KBM-7 (cell line): Measurements from ENCODE around the gene CILP2.

ENCODE experiments used
- DNase-seq: peaks from one replicate; pipeline ENCODE4 v3.0.0-alpha.2; 2015
- in situ Hi-C: fragments of 300-500 bp; cut with MboI; formaldehyde crosslinking; loops from 2 replicates; pipeline ENCODE4 v1.14.3; 2020; ENCODE audit warnings: low sequenced_read_pairs, low pct_unique_long_range_greater_than_20kb, mixed read lengths

The CILP2 gene

DNA sequence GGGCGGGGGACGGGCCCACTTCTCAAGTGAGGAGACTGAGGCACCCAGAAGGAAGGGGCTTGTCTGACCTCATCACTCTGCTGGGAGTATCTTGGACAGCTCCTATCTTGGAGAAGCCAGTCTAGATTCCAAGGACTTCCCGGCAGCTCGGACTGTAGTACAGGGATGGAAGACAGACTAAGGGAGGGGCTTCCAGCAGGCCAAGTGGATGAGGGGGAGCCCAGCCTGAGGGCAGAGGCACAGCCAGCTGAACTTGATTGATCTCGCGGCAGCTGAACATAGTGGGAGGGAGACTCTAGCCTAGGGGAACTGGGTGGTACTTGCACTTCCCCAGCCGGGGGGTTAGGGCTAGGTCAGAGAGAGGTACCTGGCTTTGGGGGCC, 711 bp downstream of the CILP2 start:
- in situ Hi-C loops = loop anchor here (10.0 to 25.0 kb wide), 2 partner anchors 106 to 399 kb away; partner anchors contain the start of gene GMIP
- no peak for DNase-seq

DNA sequence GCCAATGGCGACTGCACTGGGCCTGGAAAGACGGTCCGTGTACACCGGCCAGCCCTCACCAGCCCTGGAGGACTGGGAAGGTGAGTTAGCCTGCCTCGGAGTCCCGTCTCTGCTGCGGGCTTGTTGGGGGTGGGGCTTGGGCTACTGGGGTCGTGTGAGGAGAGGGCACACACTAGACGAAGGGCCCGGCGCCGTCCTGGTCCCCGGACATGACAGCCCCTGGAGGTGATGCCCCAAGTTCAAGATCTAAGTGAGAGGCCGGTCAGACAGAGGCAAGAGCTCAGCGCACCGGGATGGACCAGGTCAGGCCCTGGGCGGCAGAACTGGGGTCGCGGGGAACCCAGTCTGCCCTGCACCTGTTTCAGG, 1.6 kb downstream of the CILP2 start:
- in situ Hi-C loops = loop anchor here (10.0 to 25.0 kb wide), 2 partner anchors 105 to 398 kb away; partner anchors contain the start of gene GMIP
- DNase-seq = no peak

GRCh38 chr19:19540064-19540714, 2.1 kb downstream of the CILP2 start:
- DNase-seq = no peak
- in situ Hi-C loops = loop anchor here (25.0 kb wide), 1 partner anchor 397 kb away; no protein-coding TSS in a partner anchor

GRCh38 chr19:19540715-19541515, 2.9 kb downstream of the CILP2 start:
- in situ Hi-C loops = loop anchor here (25.0 kb wide), 1 partner anchor 396 kb away; no protein-coding TSS in a partner anchor
- DNase-seq = no peak

DNA sequence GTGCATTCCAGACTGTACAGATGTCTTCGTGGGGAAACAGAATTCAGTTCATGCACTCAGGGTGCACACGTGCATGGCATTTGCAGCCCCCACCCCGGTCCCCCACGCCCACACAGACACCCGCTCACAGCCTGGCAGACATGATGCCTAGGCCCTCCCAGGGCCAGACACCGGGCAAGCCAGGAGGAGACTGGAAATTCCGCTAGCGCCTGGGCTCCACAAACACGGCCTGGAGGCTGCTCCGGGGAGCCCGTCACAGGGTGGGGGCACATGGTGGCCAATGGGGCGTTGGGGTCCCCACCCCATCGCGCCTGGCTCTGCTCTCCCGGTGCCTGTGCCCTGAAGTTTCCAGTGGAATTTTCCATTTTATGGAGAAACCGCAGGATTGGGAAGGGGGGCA, 3.6 kb downstream of the CILP2 start:
- in situ Hi-C loops = loop anchor here (25.0 kb wide), 1 partner anchor 396 kb away; no protein-coding TSS in a partner anchor
- no peak for DNase-seq

DNA sequence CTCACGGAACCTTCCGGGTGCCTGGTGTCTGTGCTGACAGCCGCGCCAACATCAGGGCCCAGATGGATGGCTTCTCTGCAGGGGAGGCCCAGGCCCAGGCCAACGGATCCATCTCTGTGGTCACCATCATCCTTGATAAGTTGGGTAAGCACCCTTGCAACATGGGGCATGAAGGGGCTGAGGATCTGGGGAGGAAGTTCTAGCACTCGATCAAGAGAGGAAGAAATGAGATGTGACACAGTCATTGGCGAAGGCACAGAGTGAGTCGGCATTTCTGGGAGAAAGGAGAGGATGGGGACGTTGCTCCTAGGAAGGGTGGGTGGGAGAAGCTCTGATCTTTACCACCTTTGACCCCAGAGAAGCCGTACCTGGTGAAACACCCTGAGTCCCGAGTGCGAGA, 4.4 kb downstream of the CILP2 start:
- in situ Hi-C loops = loop anchor here (25.0 kb wide), 1 partner anchor 395 kb away; no protein-coding TSS in a partner anchor
- no peak for DNase-seq

DNA sequence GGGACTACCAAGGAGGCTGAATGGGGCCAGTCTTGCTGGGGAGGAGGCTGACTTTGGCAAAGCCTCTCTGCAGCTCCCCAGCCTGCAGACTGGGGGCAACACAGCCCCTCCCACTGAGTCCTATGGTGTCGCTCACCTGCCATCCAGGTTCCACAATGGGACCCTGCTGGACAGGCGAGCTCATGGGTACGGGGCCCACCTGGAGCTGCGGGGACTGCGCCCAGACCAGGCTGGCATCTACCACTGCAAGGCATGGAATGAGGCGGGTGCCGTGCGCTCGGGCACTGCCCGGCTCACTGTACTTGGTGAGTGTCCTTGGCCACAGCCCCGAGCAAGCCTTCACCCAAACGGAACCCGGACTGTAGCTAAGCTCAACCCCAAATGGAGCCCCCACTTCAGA, 5.0 kb downstream of the CILP2 start:
- no peak for DNase-seq
- in situ Hi-C loops = loop anchor here (25.0 kb wide), 1 partner anchor 394 kb away; no protein-coding TSS in a partner anchor

DNA sequence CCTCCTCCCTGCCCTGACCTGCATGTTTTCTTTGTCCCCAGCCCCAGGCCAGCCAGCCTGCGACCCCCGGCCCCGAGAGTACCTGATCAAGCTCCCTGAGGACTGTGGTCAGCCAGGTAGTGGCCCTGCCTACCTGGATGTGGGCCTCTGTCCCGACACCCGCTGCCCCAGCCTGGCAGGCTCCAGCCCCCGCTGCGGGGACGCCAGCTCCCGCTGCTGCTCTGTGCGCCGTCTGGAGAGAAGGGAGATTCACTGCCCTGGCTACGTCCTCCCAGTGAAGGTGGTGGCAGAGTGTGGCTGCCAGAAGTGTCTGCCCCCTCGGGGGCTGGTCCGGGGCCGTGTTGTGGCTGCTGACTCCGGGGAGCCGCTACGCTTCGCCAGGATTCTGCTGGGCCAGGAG, 5.6 kb downstream of the CILP2 start:
- in situ Hi-C loops = loop anchor here (25.0 kb wide), 1 partner anchor 394 kb away; no protein-coding TSS in a partner anchor
- no peak for DNase-seq

GRCh38 chr19:19544257-19544953, 6.3 kb downstream of the CILP2 start:
- in situ Hi-C loops = loop anchor here (25.0 kb wide), 1 partner anchor 393 kb away; no protein-coding TSS in a partner anchor

DNA sequence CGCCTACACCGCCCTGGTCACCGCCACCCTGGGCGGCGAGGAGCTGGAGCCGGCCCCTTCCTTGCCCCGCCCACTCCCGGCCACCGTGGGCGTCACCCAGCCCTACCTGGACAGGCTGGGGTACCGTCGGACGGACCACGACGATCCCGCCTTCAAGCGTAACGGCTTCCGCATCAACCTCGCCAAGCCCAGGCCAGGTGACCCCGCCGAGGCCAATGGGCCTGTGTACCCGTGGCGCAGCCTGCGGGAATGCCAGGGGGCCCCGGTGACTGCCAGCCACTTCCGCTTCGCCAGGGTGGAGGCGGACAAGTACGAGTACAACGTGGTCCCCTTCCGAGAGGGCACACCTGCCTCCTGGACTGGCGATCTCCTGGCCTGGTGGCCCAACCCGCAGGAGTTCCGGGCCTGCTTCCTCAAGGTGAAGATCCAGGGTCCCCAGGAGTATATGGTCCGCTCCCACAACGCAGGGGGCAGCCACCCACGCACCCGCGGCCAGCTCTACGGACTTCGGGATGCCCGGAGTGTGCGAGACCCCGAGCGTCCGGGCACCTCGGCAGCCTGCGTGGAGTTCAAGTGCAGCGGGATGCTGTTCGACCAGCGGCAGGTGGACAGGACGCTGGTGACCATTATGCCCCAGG, 7.0 kb downstream of the CILP2 start:
- in situ Hi-C loops = loop anchor here (25.0 kb wide), 1 partner anchor 392 kb away; no protein-coding TSS in a partner anchor
- no peak for DNase-seq

More at GRCh38 chr19:19544257-19544953, 6.3 kb downstream of the CILP2 start:
- DNase-seq = no peak

GRCh38 chr19:19545707-19546106, 7.6 kb downstream of the CILP2 start:
- in situ Hi-C loops = loop anchor here (25.0 kb wide), 1 partner anchor 392 kb away; no protein-coding TSS in a partner anchor
- DNase-seq = no peak

DNA sequence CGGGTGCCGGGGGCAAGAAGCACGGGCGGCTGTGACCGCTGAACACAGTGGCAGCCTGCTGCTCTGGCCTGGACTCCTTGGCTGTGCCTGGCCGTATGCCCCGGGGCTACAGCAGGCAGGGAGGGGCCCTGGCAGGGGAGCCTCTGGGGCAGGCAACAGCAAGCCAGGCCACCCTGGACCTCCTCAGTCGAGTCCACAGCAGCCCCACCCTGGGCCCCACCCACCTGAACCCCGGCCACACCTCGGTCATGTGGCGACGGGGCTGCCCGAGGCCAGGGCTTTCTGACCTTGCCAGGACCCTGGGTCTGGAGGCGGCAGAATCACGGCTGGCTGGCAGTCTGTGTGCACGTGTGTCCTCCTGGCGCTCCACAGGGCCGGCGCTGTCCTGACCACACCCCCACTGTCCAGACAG, 8.7 kb downstream of the CILP2 start:
- no peak for DNase-seq
- in situ Hi-C loops = loop anchor here (25.0 kb wide), 1 partner anchor 391 kb away; no protein-coding TSS in a partner anchor

DNA sequence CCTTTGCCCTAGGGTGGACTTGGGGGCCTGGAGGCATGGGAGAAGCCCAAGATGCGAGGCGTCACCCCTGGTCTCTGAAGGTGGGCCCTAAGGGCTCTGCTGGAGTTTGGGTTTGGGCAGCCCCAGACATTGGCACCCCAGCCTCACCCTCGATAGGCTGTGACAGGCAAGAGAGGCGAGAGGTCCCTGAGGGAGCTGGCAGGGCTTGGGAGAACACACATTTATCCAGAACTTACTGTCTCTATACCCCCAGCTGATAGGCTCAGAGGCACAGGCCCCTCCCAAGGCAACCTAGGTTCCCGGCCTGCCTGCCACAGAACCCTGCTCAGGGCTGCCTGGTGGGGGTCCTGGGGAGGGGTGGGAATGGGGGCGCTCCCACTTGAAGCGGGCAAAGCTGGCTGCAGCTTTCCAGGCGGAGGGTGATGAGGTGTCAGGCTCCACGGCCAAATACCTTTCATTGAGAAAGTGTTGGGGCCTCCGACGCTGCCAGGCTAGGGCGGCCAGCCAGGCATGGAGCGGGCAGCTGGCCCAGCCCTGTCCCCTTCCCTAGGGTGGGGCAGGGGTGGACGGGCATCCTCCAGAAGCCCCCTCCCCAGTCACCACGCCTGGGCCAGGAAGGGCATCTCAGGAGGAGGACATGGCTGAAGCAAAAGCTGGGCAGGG, 9.7 kb downstream of the CILP2 start:
- in situ Hi-C loops = loop anchor here (25.0 kb wide), 1 partner anchor 389 kb away; no protein-coding TSS in a partner anchor
- DNase-seq = no peak

GRCh38 chr19:19548915-19549759, 11.1 kb downstream of the CILP2 start:
- in situ Hi-C loops = loop anchor here (25.0 kb wide), 1 partner anchor 388 kb away; no protein-coding TSS in a partner anchor
- DNase-seq = no peak

DNA sequence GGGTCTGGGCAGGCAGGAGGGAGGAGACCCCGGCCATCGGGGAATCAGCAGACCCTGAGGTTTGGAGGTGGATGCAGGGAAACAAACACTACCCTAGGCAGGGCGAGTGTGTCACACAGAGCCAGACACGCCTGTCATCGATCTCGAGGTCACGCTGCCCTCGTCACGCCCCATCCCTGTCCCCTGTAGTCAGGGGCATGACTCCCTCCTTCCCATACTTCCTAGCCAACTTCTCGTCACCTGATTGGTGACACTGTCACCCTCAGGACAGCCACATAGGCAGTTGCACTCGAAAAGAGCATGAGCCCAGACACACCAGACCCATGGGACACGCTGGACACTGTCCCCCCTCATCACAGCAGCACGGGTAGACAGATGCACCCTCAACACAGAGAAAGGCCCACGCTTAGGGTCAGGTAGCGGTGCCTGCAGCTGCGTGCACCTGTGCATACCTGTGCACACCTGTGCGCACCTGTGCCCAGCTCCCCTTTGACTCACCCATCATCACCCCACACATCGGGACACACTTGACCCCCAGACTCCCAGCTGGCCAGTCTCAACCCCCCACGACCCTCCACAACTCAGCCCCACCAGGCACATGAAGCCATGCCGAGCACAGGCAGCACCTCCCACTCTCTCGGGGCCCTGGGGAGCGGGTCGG, 11.9 kb downstream of the CILP2 start:
- in situ Hi-C loops = loop anchor here (25.0 kb wide), 1 partner anchor 387 kb away; no protein-coding TSS in a partner anchor

GRCh38 chr19:19550485-19550929, 12.4 kb downstream of the CILP2 start:
- no peak for DNase-seq
- in situ Hi-C loops = no loop called here

More for the DNA sequence above, 11.9 kb downstream of the CILP2 start:
- no peak for DNase-seq
